HL-60 (cell line): Measurements from ENCODE around the gene MOK.

Source experiments
- DNase-seq, 2 experiments: peaks; one replicate each; pipeline ENCODE4 v3.0.0-alpha.2; 2010 to 2020; ENCODE audit warnings: low read depth in 1 of 2, low spot score in 1 of 2
- H3K27ac ChIP-seq: fragments of 250-450 bp; sonication (Bioruptor Pico); replicated peaks from 2 replicates; pipeline ENCODE4 v1.5.1; 2020; ENCODE audit warnings: mild to moderate bottlenecking, moderate library complexity
- H3K27me3 ChIP-seq: fragments of 250-450 bp; sonication (Bioruptor Pico); 2 replicates; pipeline ENCODE4 v1.5.1; 2021; ENCODE audit warnings: mild to moderate bottlenecking, moderate library complexity; ENCODE audit not compliant: insufficient read depth, poor library complexity, severe bottlenecking
- H3K4me3 ChIP-seq: replicated peaks from 2 replicates; pipeline ENCODE4 v1.5.1; 2011; ENCODE audit warnings: mild to moderate bottlenecking, control low read depth, low read length; ENCODE audit not compliant: insufficient read depth
- GABPA ChIP-seq: IDR thresholded peaks from 2 replicates; pipeline ENCODE4 v1.6.1; 2012; ENCODE audit warnings: low read depth
- POLR2AphosphoS5 ChIP-seq: IDR thresholded peaks from 2 replicates; pipeline ENCODE4 v1.6.1; 2012; ENCODE audit warnings: low read depth
- SPI1 ChIP-seq: IDR thresholded peaks from 2 replicates; pipeline ENCODE4 v1.6.1; 2012; ENCODE audit warnings: low read depth, mild to moderate bottlenecking, borderline replicate concordance
- TF ChIP-seq, protein P1 (sequence below): IDR thresholded peaks from one replicate; pipeline ENCODE4 v1.5.1; 2011; ENCODE audit warnings: low read length, control low read depth, inconsistent platforms; ENCODE audit not compliant: insufficient read depth
- TF ChIP-seq, protein P2 (sequence below): IDR thresholded peaks from 2 replicates; pipeline ENCODE4 v1.6.1; 2012; ENCODE audit warnings: low read depth; ENCODE audit not compliant: insufficient replicate concordance

The MOK gene

GRCh38 chr14:102348376-102348775, 43.4 kb upstream of the MOK start:
- TF ChIP-seq GABPA (no peak), SPI1 (no peak), POLR2AphosphoS5 (no peak)
- TF ChIP-seq, protein P1, sequence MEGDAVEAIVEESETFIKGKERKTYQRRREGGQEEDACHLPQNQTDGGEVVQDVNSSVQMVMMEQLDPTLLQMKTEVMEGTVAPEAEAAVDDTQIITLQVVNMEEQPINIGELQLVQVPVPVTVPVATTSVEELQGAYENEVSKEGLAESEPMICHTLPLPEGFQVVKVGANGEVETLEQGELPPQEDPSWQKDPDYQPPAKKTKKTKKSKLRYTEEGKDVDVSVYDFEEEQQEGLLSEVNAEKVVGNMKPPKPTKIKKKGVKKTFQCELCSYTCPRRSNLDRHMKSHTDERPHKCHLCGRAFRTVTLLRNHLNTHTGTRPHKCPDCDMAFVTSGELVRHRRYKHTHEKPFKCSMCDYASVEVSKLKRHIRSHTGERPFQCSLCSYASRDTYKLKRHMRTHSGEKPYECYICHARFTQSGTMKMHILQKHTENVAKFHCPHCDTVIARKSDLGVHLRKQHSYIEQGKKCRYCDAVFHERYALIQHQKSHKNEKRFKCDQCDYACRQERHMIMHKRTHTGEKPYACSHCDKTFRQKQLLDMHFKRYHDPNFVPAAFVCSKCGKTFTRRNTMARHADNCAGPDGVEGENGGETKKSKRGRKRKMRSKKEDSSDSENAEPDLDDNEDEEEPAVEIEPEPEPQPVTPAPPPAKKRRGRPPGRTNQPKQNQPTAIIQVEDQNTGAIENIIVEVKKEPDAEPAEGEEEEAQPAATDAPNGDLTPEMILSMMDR: no peak
- TF ChIP-seq, protein P2, sequence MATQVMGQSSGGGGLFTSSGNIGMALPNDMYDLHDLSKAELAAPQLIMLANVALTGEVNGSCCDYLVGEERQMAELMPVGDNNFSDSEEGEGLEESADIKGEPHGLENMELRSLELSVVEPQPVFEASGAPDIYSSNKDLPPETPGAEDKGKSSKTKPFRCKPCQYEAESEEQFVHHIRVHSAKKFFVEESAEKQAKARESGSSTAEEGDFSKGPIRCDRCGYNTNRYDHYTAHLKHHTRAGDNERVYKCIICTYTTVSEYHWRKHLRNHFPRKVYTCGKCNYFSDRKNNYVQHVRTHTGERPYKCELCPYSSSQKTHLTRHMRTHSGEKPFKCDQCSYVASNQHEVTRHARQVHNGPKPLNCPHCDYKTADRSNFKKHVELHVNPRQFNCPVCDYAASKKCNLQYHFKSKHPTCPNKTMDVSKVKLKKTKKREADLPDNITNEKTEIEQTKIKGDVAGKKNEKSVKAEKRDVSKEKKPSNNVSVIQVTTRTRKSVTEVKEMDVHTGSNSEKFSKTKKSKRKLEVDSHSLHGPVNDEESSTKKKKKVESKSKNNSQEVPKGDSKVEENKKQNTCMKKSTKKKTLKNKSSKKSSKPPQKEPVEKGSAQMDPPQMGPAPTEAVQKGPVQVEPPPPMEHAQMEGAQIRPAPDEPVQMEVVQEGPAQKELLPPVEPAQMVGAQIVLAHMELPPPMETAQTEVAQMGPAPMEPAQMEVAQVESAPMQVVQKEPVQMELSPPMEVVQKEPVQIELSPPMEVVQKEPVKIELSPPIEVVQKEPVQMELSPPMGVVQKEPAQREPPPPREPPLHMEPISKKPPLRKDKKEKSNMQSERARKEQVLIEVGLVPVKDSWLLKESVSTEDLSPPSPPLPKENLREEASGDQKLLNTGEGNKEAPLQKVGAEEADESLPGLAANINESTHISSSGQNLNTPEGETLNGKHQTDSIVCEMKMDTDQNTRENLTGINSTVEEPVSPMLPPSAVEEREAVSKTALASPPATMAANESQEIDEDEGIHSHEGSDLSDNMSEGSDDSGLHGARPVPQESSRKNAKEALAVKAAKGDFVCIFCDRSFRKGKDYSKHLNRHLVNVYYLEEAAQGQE: no peak
- Histone ChIP-seq H3K4me3 (no peak overlapping the region), H3K27me3 (no peaks in the 10 kb centered on the region), H3K27ac (no peak overlapping the region)
- no peak for DNase-seq

- TF ChIP-seq SPI1 (no peak), GABPA (no peak), POLR2AphosphoS5 (no peak)
- TF ChIP-seq, protein P1: no peak
- H3K27ac ChIP-seq: no peak overlapping the region
- H3K4me3 ChIP-seq: no peak overlapping the region
- H3K27me3 ChIP-seq: no peaks in the 10 kb centered on the region
- no peak for DNase-seq
These were observed 41.7 kb upstream of the MOK start for GRCh38 chr14:102346645-102347044.

DNA sequence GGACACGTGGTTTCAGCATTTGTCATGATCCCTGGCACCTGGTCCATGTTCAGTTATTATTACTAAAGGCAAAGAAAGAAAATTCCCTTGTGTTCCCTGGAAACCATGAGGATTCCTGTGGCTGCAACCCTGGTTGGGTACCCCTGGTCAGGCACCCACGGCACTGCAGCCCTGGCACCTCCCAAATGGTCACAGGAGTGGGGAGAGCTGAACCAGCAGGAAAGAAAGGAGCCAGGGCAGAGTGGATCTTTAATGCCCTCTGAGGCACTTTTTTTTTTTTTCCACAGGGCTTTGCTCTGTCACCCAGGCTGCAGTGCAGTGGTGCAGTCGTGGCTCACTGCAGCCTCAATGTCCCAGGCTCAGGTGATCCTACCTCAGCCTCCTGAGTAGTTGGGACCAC, 40.3 kb upstream of the MOK start:
- DNase-seq: no peak
- H3K27me3 ChIP-seq: no peaks in the 10 kb centered on the region
- H3K4me3 ChIP-seq: no peak overlapping the region
- TF ChIP-seq POLR2AphosphoS5: no peak
- TF ChIP-seq, protein P1: no peak
- TF ChIP-seq SPI1: no peak
- no peak for TF ChIP-seq GABPA
- TF ChIP-seq, protein P2: no peak
- H3K27ac ChIP-seq: no peak overlapping the region

DNA sequence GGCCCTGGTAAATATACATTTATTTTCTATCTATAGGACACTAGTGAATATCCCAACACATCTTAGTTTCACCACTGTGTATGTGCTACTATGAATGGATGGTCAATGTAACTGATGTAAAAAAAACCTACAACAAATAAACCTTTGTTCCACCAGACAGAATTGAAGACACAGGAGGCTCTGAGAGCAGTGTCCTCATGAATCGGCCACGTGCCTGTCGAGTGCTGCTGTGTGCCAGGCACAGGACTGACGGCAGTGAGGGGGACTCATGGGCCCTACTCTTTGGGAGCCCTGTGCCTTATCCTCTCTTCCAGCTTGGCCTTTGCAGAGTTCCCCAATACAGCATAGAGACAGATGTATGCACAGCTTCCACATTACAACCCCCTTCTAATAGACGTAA, 39.5 kb upstream of the MOK start:
- no peak overlapping the region for H3K4me3 ChIP-seq
- DNase-seq: no peak
- TF ChIP-seq POLR2AphosphoS5: no peak
- TF ChIP-seq SPI1: no peak
- TF ChIP-seq GABPA: no peak
- TF ChIP-seq, protein P1: no peak
- TF ChIP-seq, protein P2: no peak
- H3K27ac ChIP-seq: no peak overlapping the region
- H3K27me3 ChIP-seq: no peaks in the 10 kb centered on the region
